ENCODE data around the gene LIF.

The LIF gene

GRCh38 chr22:30265823-30266444 lies 19.4 kb upstream of the LIF start:
- TF ChIP-seq ZNF174 (tag by site-specific recombination; IDR thresholded peaks at IDR 0.05) (no peak), PBX3 (CRISPR knock-in tag; IDR thresholded peaks at IDR 0.05) (no peak), KLF1 (tag by site-specific recombination; IDR thresholded peaks at IDR 0.05) (no peak), ZFHX2 (tag by site-specific recombination; conservative IDR thresholded peaks at IDR 0.05) (peak; percentile 79), ZNF501 (tag by site-specific recombination; IDR thresholded peaks at IDR 0.05) (no peak), ZNF670 (tag by site-specific recombination; IDR thresholded peaks at IDR 0.05; ENCODE audit: low read depth) (no peak), ZNF426 (tag by site-specific recombination; IDR thresholded peaks at IDR 0.05) (no peak), ZSCAN18 (tag by site-specific recombination; IDR thresholded peaks at IDR 0.05) (no peak), GLIS2 (tag by site-specific recombination; IDR thresholded peaks at IDR 0.05) (peak; percentile 53), PATZ1 (tag by site-specific recombination; IDR thresholded peaks at IDR 0.05) (0 out of 2 replicates have a peak, but pooled peaks have one; percentile 24), GLIS1 (tag by site-specific recombination; IDR thresholded peaks at IDR 0.05) (0 out of 2 replicates have a peak, but pooled peaks have one; percentile 31), SP2 (tag by site-specific recombination; IDR thresholded peaks at IDR 0.05) (no peak; the same call in 1 of the 2 replicates), HOXA7 (CRISPR knock-in tag; IDR thresholded peaks at IDR 0.05; ENCODE audit: borderline replicate concordance) (no peak), HIC1 (tag by site-specific recombination; IDR thresholded peaks at IDR 0.05) (peak; percentile 24; the same call in 1 of the 2 replicates), KLF9 (tag by site-specific recombination; IDR thresholded peaks at IDR 0.05; ENCODE audit: low read depth) (peak; percentile 57), ZNF211 (tag by site-specific recombination; IDR thresholded peaks at IDR 0.05; ENCODE audit: low read depth) (no peak), ZNF311 (tag by site-specific recombination; IDR thresholded peaks at IDR 0.05; ENCODE audit: borderline replicate concordance) (no peak), ZBTB20 (tag by site-specific recombination; IDR thresholded peaks at IDR 0.05) (0 out of 2 replicates have a peak, but pooled peaks have one; percentile 16), ZNF692 (tag by site-specific recombination; IDR thresholded peaks at IDR 0.05) (peak; percentile 80; the same call in 1 of the 2 replicates), ZNF76 (tag by site-specific recombination; IDR thresholded peaks at IDR 0.05; ENCODE audit: borderline replicate concordance, low read depth) (no peak), ZSCAN4 (tag by site-specific recombination; IDR thresholded peaks at IDR 0.05) (no peak), ZFP69B (tag by site-specific recombination; IDR thresholded peaks at IDR 0.05) (0 out of 2 replicates have a peak, but pooled peaks have one; percentile 33), GFI1B (tag by site-specific recombination; IDR thresholded peaks at IDR 0.05) (no peak), GLI4 (tag by site-specific recombination; IDR thresholded peaks at IDR 0.05) (no peak), ZNF701 (tag by site-specific recombination; IDR thresholded peaks at IDR 0.05) (no peak), ZNF521 (tag by site-specific recombination; IDR thresholded peaks at IDR 0.05) (no peak), ATF2 (tag by site-specific recombination; IDR thresholded peaks at IDR 0.05; ENCODE audit: low read depth) (peak; percentile 73)
- no peaks in the 10 kb centered on the region for H3K36me3 ChIP-seq (ENCODE audit: control insufficient read depth in 2 of 2, insufficient read depth in 1 of 2, low read length in 2 of 2)
- H3K27ac ChIP-seq (ENCODE audit: extremely low read depth, low read depth, low read length): no peak overlapping the region
- ChIA-PET CTCF (interaction anchor here (3.4 kb wide), 1 partner anchor 21 kb away, joined by 54 read pairs; no protein-coding TSS in a partner anchor), POLR2A (interaction anchor here (0.6 kb wide), 1 partner anchor 463 kb away, joined by 5 read pairs; no protein-coding TSS in a partner anchor)
- no peak overlapping the region for H3K4me3 ChIP-seq (ENCODE audit: low read depth, low read length)
- no peaks in the 10 kb centered on the region for H3K9me3 ChIP-seq (ENCODE audit: control insufficient read depth, insufficient read depth, low read depth, low read length)
- no peaks in the 10 kb centered on the region for H3K4me1 ChIP-seq (ENCODE audit: control insufficient read depth, insufficient read depth, low read length)

All from HEK293 (cell line).